Heart right ventricle (tissue), 16 donors: ENCODE results near the gene COL21A1. TPM values are rescaled to one million over a fixed set of nuclear protein-coding genes. Genes with fewer than 3 reads are reported as not detected.

Experiments used
- ATAC-seq, 8 donors: fragments of 200-7000 bp; cut with Tn5 transposase; one replicate each; pipeline ENCODE4 v1.9.1; 2020; ENCODE audit warnings: mild to moderate bottlenecking in 8 of 8, moderate library complexity in 8 of 8, moderate number of reproducible peaks in 1 of 8
- DNase-seq, 2 donors: peaks; one replicate each; pipeline ENCODE4 v3.0.0-alpha.2; 2020
- H3K27ac ChIP-seq, 10 donors: fragments of 200-600 bp; sonication (generic) in 2 of 10; one replicate each; pipeline versions ENCODE4 v1.5.0 to v1.8.0; 2020 to 2022; ENCODE audit warnings: mild to moderate bottlenecking in 3 of 10
- H3K27me3 ChIP-seq, 7 donors: fragments of 200-600 bp; one replicate each; pipeline ENCODE4 v1.8.0; 2021 to 2022; ENCODE audit warnings: mild to moderate bottlenecking in 2 of 7
- H3K36me3 ChIP-seq, 9 donors: fragments of 200-600 bp; sonication (generic) in 1 of 9; one replicate each; pipeline versions ENCODE4 v1.5.0 to v1.8.0; 2020 to 2022; ENCODE audit warnings: mild to moderate bottlenecking in 2 of 9
- H3K4me1 ChIP-seq, 9 donors: fragments of 200-600 bp; sonication (generic) in 1 of 9; one replicate each; pipeline versions ENCODE4 v1.5.0 to v1.8.0; 2020 to 2022; ENCODE audit warnings: mild to moderate bottlenecking in 4 of 9
- H3K4me3 ChIP-seq, 10 donors: fragments of 200-600 bp; sonication (generic) in 2 of 10; one replicate each; pipeline versions ENCODE4 v1.5.0 to v1.8.0; 2020 to 2022; ENCODE audit warnings: mild to moderate bottlenecking in 7 of 10, moderate library complexity in 2 of 10
- H3K9me3 ChIP-seq, 11 donors: fragments of 200-600 bp in 10 of 11; sonication (generic) in 2 of 11; one replicate each; pipeline versions ENCODE4 v1.5.0 to v1.8.0; 2013 to 2022; ENCODE audit warnings: mild to moderate bottlenecking in 2 of 11, control low read depth in 1 of 11, moderate library complexity in 1 of 11
- CTCF ChIP-seq, 9 donors: fragments of 200-600 bp; sonication (generic) in 2 of 9; IDR thresholded peaks; one replicate each; pipeline versions ENCODE4 v1.5.0 to v1.8.0; 2021 to 2022; ENCODE audit warnings: antibody characterized with exemption in 9 of 9, mild to moderate bottlenecking in 5 of 9, moderate library complexity in 1 of 9
- WGBS, 2 donors: extraction: QIAGEN DNeasy Blood & Tissue Kit; methylation state at CpG; one replicate each; pipeline ENCODE4 v1.1.7; 2013; ENCODE audit warnings: inconsistent platforms in 1 of 2; 5-methylcytosine and 5-hydroxymethylcytosine counted together
- intact Hi-C, 10 donors: fragments of 100-400 bp; cut with DNase I; formaldehyde crosslinking; loops; one replicate each; pipeline versions ENCODE4 v1.11.1 to v1.14.2; 2022
- polyA plus RNA-seq, 2 donors: library from polyadenylated mRNA; stranded (reverse); fragments of 200-250 nt; gene quantifications; one replicate each; pipeline ENCODE4 v1.2.3, GENCODE V29; 2013
- total RNA-seq, 10 donors: library from RNA; stranded (reverse); fragmentation: NEBNext Ultra II Directional in 3 of 10; extraction: Animal tissue kit (Norgen Biotek cat#: 25700) in 3 of 10; gene quantifications; one replicate each; pipeline versions ENCODE4 v1.2.1 to v1.2.4, GENCODE V29; 2021 to 2023
- donor health status: Arrhythmogenic right ventricular cardiomyopathy.
- donor health status: ischemic (EF 13 %, LVEDD 7.1; RV severe dilation, severe dysfunction).
- donor health status: healthy with polysubstance abuse.
- donor health status: DM: no; HTN: yes; CAD: no.
- donor health status: DM: no; HTN: no; CAD: no.
- donor health status: ischemic (EF 25% LVEDD 6.9; RV normal size, moderate dysfunction).
- donor health status: ischemic (EF 25% LVEDD 5.7; RV mildly dilated, moderate dysfunction).
- donor health status: healthy.
- donor health status: DM: yes; HTN: yes; CAD: no.
- donor health status: Ischemic cardiomyopathy.
- donor health status: ischemic (EF 35%, LVEDD 5.7; RV mildly dilated, moderate dysfunction).
- donor health status: nonischemic (EF 11% LVEDD 7.7; RV severe dilation, severe dysfunction).
- donor health status: DM: yes; HTN: yes; CAD: no.
- donor health status: PGD.
- donor health status: ischemic (EF 29% LVEDD 5.4; RV normal size, mild dysfunction).
- donor health status: nonischemic (EF 23%, LVEDD 6.1; RV moderate dilation, normal function).

Gene COL21A1
- total and polyA plus RNA-seq, 12 donors, result 11.0 to 171 (median 69.9) TPM

GRCh38 chr6:56156643-56157042 lies 90.7 kb downstream of the COL21A1 start:
- DNase-seq, result no peak
- Histone ChIP-seq H3K4me3 (no peak overlapping the region), H3K9me3 (peaks cover 0 to 29% (median 14%) of the 10 kb centered on the region in 11 donors), H3K27ac (no peak overlapping the region), H3K36me3 (no peaks in the 10 kb centered on the region), H3K27me3 (no peaks in the 10 kb centered on the region), H3K4me1 (no peaks in the 10 kb centered on the region)
- no peak for TF ChIP-seq CTCF (IDR thresholded peaks at IDR 0.05)
- ATAC-seq, result no peak
- intact Hi-C loops, result no loop called here
- 91 to 93% methylated on average over 2 of the region's 2 CpGs for WGBS, 2 donors

GRCh38 chr6:56155634-56156141 lies 91.7 kb downstream of the COL21A1 start:
- Histone ChIP-seq H3K4me1 (no peaks in the 10 kb centered on the region), H3K36me3 (no peaks in the 10 kb centered on the region), H3K27ac (no peak overlapping the region), H3K4me3 (no peak overlapping the region), H3K27me3 (no peaks in the 10 kb centered on the region), H3K9me3 (peaks cover 0 to 29% (median 14%) of the 10 kb centered on the region in 11 donors)
- no peak for TF ChIP-seq CTCF (IDR thresholded peaks at IDR 0.05)
- DNase-seq, result no peak
- 82 to 90% methylated on average over 4 of the region's 4 CpGs for WGBS, 2 donors
- no peak for ATAC-seq
- intact Hi-C loops, result no loop called here

GRCh38 chr6:56154076-56154475 lies 93.3 kb downstream of the COL21A1 start:
- Histone ChIP-seq H3K36me3 (no peaks in the 10 kb centered on the region), H3K9me3 (peaks cover 0 to 29% (median 14%) of the 10 kb centered on the region in 11 donors), H3K27ac (no peak overlapping the region), H3K27me3 (no peaks in the 10 kb centered on the region), H3K4me1 (no peaks in the 10 kb centered on the region), H3K4me3 (no peak overlapping the region)
- ATAC-seq (no peak), DNase-seq (no peak)
- intact Hi-C loops, result no loop called here
- TF ChIP-seq CTCF (IDR thresholded peaks at IDR 0.05), result no peak

GRCh38 chr6:56152611-56153010 lies 94.8 kb downstream of the COL21A1 start:
- peaks cover 0 to 29% (median 14%) of the 10 kb centered on the region in 11 donors for H3K9me3 ChIP-seq
- ATAC-seq, result no peak
- intact Hi-C loops, result no loop called here
- H3K27me3 ChIP-seq, result no peaks in the 10 kb centered on the region
- H3K4me1 ChIP-seq, result no peaks in the 10 kb centered on the region
- 94 to 100% methylated on average over 1 of the region's 1 CpG for WGBS, 2 donors
- H3K27ac ChIP-seq, result no peak overlapping the region
- DNase-seq, result no peak
- TF ChIP-seq CTCF (IDR thresholded peaks at IDR 0.05), result no peak
- H3K36me3 ChIP-seq, result no peaks in the 10 kb centered on the region
- H3K4me3 ChIP-seq, result no peak overlapping the region
